Mucosa of stomach (tissue), 1 donor: Measurements from ENCODE around the gene HIGD1A.

Experiments used
- H3K27me3 ChIP-seq: one replicate; pipeline ENCODE4 v1.7.0; 2013; ENCODE audit warnings: mild to moderate bottlenecking, low read length; ENCODE audit not compliant: control insufficient read depth, insufficient read depth
- H3K36me3 ChIP-seq: one replicate; pipeline ENCODE4 v1.7.0; 2013; ENCODE audit warnings: low read length; ENCODE audit not compliant: control insufficient read depth, insufficient read depth
- H3K4me1 ChIP-seq: one replicate; pipeline ENCODE4 v1.7.0; 2013; ENCODE audit warnings: mild to moderate bottlenecking, low read length; ENCODE audit not compliant: control insufficient read depth, insufficient read depth
- H3K4me3 ChIP-seq: one replicate; pipeline ENCODE4 v1.7.0; 2013; ENCODE audit warnings: low read length
- H3K9ac ChIP-seq: one replicate; pipeline ENCODE4 v1.7.0; 2013; ENCODE audit warnings: mild to moderate bottlenecking, low read length, moderate library complexity
- H3K9me3 ChIP-seq: one replicate; pipeline ENCODE4 v1.7.0; 2013; ENCODE audit warnings: mild to moderate bottlenecking, low read length, moderate library complexity; ENCODE audit not compliant: control insufficient read depth
- donor health status: Pancreatic carcinoma.

HIGD1A gene

GRCh38 chr3:42786631-42787030 is 17.7 kb downstream of the HIGD1A start:
- no peak overlapping the region for H3K4me3 ChIP-seq
- H3K36me3 ChIP-seq, result no peaks in the 10 kb centered on the region
- H3K27me3 ChIP-seq, result no peaks in the 10 kb centered on the region
- H3K9me3 ChIP-seq, result no peaks in the 10 kb centered on the region
- H3K4me1 ChIP-seq, result peaks cover 16% of the 10 kb centered on the region
- H3K9ac ChIP-seq, result no peak overlapping the region

- Histone ChIP-seq H3K27me3 (no peaks in the 10 kb centered on the region), H3K9me3 (no peaks in the 10 kb centered on the region), H3K36me3 (no peaks in the 10 kb centered on the region), H3K4me1 (peaks cover 16% of the 10 kb centered on the region), H3K4me3 (no peak overlapping the region), H3K9ac (no peak overlapping the region)
Observed at GRCh38 chr3:42786212-42786611, 18.1 kb downstream of the HIGD1A start.

GRCh38 chr3:42780892-42781700 is 23.2 kb downstream of the HIGD1A start:
- no peak overlapping the region for H3K4me3 ChIP-seq
- peaks cover 24% of the 10 kb centered on the region for H3K4me1 ChIP-seq
- no peaks in the 10 kb centered on the region for H3K36me3 ChIP-seq
- H3K9ac ChIP-seq, result no peak overlapping the region
- no peaks in the 10 kb centered on the region for H3K27me3 ChIP-seq
- no peaks in the 10 kb centered on the region for H3K9me3 ChIP-seq

- Histone ChIP-seq H3K9ac (no peak overlapping the region), H3K4me1 (peaks cover 21% of the 10 kb centered on the region)
Observed at GRCh38 chr3:42780398-42780797, 23.9 kb downstream of the HIGD1A start.

GRCh38 chr3:42778644-42779043 is 25.6 kb downstream of the HIGD1A start:
- H3K9me3 ChIP-seq, result no peaks in the 10 kb centered on the region
- no peaks in the 10 kb centered on the region for H3K27me3 ChIP-seq
- H3K9ac ChIP-seq, result no peak overlapping the region
- H3K36me3 ChIP-seq, result no peaks in the 10 kb centered on the region
- peaks cover 21% of the 10 kb centered on the region for H3K4me1 ChIP-seq
- H3K4me3 ChIP-seq, result no peak overlapping the region

More at GRCh38 chr3:42780398-42780797, 23.9 kb downstream of the HIGD1A start:
- Histone ChIP-seq H3K4me3 (no peak overlapping the region), H3K36me3 (no peaks in the 10 kb centered on the region), H3K9me3 (no peaks in the 10 kb centered on the region), H3K27me3 (no peaks in the 10 kb centered on the region)

GRCh38 chr3:42773409-42773751 is 30.9 kb downstream of the HIGD1A start:
- H3K36me3 ChIP-seq, result no peaks in the 10 kb centered on the region
- peak overlapping the region; percentile 47 for H3K9ac ChIP-seq
- H3K4me1 ChIP-seq, result no peaks in the 10 kb centered on the region
- no peak overlapping the region for H3K4me3 ChIP-seq
- H3K9me3 ChIP-seq, result no peaks in the 10 kb centered on the region
- H3K27me3 ChIP-seq, result no peaks in the 10 kb centered on the region

- H3K4me1 ChIP-seq, result no peaks in the 10 kb centered on the region
- H3K36me3 ChIP-seq, result no peaks in the 10 kb centered on the region
- H3K4me3 ChIP-seq, result no peak within 1 kb of the TSS
- no peaks in the 10 kb centered on the region for H3K9me3 ChIP-seq
- H3K9ac ChIP-seq, result peak within 1 kb of the TSS; percentile 47
- H3K27me3 ChIP-seq, result no peaks in the 10 kb centered on the region
Observed at GRCh38 chr3:42772670-42773408, 31.5 kb downstream of the HIGD1A start, which contains the start of gene CCDC13. Gene CCDC13, minus strand, starts transcription at chr3:42773253. Its CDS starts 14,908 bp downstream, at chr3:42758345.

GRCh38 chr3:42771271-42771670 is 33.0 kb downstream of the HIGD1A start:
- Histone ChIP-seq H3K27me3 (no peaks in the 10 kb centered on the region), H3K9me3 (no peaks in the 10 kb centered on the region), H3K4me3 (no peak overlapping the region), H3K4me1 (no peaks in the 10 kb centered on the region), H3K36me3 (no peaks in the 10 kb centered on the region), H3K9ac (no peak overlapping the region)

- Histone ChIP-seq H3K4me3 (no peak overlapping the region), H3K36me3 (no peaks in the 10 kb centered on the region), H3K4me1 (no peaks in the 10 kb centered on the region), H3K9me3 (no peaks in the 10 kb centered on the region), H3K27me3 (no peaks in the 10 kb centered on the region), H3K9ac (no peak overlapping the region)
Observed at GRCh38 chr3:42769477-42770131, 34.7 kb downstream of the HIGD1A start.

- Histone ChIP-seq H3K9me3 (no peaks in the 10 kb centered on the region), H3K4me3 (no peak overlapping the region), H3K4me1 (no peaks in the 10 kb centered on the region), H3K27me3 (no peaks in the 10 kb centered on the region), H3K36me3 (no peaks in the 10 kb centered on the region), H3K9ac (no peak overlapping the region)
Observed at GRCh38 chr3:42764561-42765295, 39.6 kb downstream of the HIGD1A start.

GRCh38 chr3:42764115-42764514 is 40.2 kb downstream of the HIGD1A start:
- Histone ChIP-seq H3K4me3 (no peak overlapping the region), H3K4me1 (no peaks in the 10 kb centered on the region), H3K9me3 (no peaks in the 10 kb centered on the region), H3K27me3 (no peaks in the 10 kb centered on the region), H3K36me3 (no peaks in the 10 kb centered on the region), H3K9ac (no peak overlapping the region)
